Measurements from ENCODE around the gene MBOAT7.
A peak's percentile ranks its signal among the peaks of the same experiment; 100 is the strongest.
"Not testable (repeated sequence)": the region's sequence is repeated elsewhere in the genome, so short reads cannot be mapped to it uniquely, and the experiment has no call there.

The MBOAT7 gene

DNA sequence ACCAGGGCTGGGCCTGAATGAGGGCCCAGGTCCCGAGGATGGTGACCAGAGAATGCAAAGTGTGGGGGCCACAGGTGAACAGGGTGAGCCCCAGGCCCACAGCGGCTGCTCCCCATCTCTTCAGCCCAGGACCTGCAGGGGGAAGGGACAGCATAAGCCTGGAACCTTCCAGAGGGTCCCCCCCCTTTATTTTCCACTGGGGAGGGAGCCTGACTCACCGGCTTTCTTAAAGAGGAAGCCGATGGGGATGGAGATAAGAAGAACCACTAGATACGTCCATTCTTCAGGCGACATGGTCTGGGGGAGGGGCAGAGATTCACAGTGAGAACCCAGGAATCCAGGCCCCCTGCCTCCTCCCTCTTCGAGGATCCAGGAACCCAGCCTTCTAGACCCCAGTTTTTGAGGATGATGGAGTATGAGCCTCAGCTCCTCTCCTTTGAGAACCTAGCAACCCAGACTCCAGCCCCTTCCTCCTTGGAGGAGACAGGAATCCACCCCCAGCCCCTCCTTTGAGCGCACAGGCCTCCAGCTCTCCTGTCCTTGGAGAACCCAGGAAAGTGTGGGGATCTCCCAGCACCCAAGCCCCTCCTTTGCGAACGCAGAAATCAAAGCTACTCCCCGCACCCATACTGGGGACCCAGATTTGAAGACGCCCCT is 1.0 kb downstream of the MBOAT7 start:
- peak; percentile 68 for DNase-seq

GRCh38 chr19:54186934-54187381 is 2.4 kb downstream of the MBOAT7 start:
- no peak for DNase-seq

DNA sequence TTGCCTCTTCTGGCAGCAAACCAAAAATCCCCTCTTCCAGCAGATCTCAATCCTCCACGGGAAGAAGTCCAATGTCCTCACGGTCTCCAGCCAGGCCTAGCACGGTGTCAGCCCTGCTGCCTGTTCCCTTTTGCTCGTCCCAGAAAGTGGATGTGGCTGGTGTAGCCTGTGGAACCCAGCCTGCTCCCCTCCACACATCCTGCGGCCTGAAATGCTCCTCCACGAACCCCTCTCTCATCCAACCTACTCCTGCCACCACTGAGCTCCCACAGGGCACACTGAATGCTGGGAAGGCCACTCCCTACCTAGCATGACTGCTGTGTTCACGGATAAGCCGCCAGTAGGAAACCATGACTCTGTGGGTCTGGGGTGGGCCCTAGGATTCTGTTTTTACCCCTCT is 3.0 kb downstream of the MBOAT7 start:
- no peak for DNase-seq

DNA sequence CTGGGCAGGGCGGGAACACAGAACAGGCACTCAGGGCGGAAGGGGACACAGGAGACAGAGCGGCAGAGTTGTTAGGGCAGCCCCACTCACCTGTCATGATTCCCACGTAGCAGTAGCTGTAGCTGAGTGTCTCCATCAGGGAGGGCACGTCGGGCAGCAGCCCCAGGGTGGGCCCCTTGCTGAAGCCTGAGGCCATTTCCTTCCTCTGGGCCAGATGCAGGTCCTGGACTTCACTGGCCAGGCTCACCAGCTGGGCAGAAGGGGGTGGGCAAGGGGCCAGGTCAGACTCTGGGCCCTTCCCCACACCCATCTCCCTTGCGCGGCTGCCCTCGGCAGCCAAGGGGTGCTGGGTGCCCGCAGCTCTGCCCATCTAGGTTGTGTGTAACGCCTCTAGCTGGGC is 5.9 kb downstream of the MBOAT7 start:
- no peak for DNase-seq

DNA sequence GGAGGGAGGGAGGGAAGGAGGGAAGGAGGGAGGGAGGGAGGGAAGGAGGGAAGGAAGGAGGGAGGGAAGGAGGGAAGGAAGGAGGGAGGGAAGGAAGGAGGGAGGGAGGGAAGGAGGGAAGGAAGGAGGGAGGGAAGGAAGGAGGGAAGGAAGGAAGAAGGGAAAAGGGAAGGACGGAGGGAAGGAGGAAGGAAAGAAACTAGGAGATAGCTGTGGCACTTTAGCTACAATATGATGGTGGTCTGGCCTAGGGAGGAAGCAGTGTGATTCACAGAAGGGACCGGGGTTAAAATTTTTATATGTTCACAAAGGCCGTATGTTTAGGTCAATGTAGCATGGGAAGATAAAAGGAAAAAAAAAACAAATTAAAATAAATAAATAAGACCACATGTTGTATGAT is 7.5 kb downstream of the MBOAT7 start:
- DNase-seq = not testable (repeated sequence)

DNA sequence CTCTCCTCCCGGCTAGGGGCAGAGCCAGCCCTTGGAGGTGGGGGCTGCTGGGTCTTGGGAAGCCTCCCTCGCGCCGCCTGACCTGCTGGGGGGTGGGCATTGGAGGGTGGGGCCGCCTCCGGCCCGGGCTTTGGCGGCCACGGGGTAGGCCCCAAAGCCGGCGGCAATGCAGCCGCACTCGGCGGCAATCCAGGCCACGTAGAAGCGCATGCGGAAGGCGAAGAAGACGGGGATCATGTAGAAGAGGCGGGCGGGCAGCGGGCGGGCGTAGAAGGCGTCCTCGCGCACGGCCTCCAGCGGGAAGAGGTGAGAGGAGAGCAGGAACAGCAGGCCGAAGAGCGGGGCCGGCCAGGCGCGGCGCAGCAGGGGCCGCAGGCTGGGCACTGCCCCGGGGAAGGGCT is 8.7 kb downstream of the MBOAT7 start:
- no peak for DNase-seq

GRCh38 chr19:54179921-54180461 is 9.4 kb downstream of the MBOAT7 start:
- DNase-seq = no peak

DNA sequence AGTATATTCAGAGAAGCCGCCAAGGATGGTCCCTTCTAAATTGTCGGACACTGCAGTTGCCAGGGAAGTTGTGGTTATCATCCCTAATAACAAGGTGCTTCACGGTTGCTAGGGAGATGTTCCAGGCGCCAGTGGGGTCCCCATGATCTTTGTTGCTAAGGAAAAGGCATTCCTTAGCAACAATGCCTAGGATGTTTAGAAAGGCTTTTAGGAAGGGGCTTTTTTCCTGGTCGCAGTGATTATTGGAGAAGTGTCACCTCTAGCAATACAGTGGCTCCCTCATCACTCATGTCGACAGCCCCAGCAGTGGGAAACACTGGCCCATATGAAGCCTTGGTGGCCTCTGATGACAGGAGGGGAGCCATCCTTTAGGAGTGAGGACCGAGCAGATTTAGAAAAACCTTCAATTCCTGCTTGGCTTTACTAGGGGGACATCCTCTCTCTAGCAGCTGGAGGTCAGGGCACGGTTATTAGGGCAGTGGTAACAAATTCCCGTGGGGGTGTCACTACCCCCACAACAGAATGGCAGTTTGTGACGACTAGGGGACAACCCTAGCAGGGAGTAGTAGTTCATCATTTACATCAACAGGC is 10.0 kb downstream of the MBOAT7 start:
- DNase-seq = no peak

- DNase-seq = no peak
Observed at GRCh38 chr19:54178581-54179261, 10.7 kb downstream of the MBOAT7 start.

DNA sequence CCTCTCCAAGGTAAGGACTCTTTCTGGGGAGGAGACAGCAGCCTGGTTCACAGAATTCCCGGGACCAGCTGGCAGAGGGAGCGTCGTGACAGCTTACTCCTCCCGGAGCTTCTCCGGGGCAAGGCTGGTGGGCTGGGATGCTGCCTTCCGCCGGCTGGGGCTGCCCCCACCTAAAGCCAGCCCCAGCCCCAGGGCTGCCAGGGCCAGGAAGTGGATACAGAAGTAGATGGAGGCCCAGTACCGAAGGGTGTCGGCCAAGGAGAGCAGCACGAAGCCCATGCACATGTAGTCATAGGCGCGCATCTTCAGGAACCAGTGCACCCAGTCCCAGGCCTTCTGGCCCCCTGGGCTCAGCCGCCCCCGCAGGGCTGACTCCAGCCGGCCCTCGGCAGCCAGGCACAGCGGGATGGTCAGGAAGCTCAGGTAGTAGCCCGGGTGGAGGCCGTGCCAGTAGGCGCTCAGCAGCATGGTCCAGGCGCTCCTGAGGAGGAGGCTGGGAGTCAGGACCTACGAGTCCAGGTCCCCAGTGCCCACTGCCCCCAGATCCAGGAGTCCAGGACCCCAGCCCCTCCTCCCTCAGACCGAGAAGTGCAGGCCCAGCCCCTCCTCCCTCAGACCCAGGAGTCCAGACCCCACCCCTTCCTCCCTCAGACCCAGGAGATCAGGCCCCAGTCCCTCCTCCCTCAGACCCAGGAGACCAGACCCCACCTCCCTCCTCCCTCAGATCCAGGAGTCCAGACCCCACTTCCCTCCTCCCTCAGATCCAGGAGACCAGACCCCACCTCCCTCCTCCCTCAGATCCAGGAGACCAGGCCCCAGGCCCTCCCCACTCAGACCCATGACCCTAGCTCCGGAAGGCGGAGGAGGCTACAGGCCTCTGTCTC is 15.2 kb downstream of the MBOAT7 start:
- DNase-seq = no peak

- no peak for DNase-seq
Observed at GRCh38 chr19:54173359-54173699, 16.1 kb downstream of the MBOAT7 start.

- DNase-seq = no peak
Observed at GRCh38 chr19:54172471-54173358, 16.7 kb downstream of the MBOAT7 start, which contains the start of gene TMC4. Gene TMC4, minus strand, starts transcription at chr19:54173160. Its CDS starts 43 bp downstream, at chr19:54173117.

- not testable (repeated sequence) for DNase-seq
Observed at GRCh38 chr19:54171736-54172431, 17.5 kb downstream of the MBOAT7 start.

GRCh38 chr19:54169149-54169740 is 20.1 kb downstream of the MBOAT7 start:
- DNase-seq = no peak

GRCh38 chr19:54168174-54168917 is 21.0 kb downstream of the MBOAT7 start:
- peak; percentile 78 for DNase-seq

GRCh38 chr19:54165222-54165621 is 24.2 kb downstream of the MBOAT7 start:
- DNase-seq = no peak

DNA sequence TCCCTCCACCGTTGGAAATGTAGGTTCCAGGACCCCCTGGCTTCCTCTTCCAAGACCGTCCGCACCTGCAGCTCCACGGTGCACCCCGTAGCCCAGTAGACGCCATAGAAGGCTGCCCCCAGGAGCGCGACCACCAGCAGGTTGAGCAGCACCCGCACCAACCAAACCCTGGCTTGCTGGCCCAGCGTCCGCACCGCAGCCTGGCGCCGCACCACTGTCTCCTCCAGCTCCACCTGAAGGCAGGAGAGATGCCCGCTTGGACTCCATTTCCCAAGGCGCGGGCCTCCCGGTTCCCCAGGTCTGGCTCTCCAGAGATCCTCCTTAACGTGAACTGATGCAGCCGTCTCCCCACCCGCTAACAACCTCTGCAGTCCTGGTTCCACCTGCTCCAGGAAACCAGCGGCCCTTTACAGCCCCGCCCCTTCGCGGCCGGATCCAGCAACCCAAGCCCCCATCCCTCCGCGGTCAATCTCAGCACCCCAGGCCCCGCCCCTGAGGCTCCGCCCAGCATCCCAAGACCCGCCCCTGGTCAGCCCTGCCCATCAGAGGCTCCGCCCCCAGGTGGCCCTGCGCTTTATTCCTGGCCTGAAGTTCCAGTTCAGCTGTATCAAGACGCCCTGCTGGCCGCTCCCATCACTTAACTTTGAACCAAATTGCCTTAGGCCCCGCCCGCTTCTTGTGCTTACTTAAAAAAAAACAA is 24.9 kb downstream of the MBOAT7 start:
- DNase-seq = peak; percentile 47

DNA sequence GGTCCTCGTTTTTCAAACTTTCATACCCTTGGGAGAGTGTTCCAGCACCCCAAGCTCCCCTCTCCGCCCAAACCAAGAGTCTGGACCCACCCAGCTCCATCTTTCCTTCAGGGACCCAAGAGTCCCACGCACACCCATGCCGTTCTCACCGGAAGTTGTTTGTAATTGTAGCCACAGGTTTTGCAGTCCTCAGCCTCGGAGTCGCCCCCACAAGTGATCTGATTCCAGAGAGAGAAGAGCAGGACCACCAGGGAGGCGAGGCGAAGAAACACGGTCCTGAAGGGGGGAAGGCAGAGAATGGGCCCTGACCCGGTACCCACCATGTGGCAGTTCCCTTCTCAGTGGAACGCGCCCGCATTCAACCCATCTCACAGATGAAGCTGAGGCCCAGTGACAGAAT is 26.5 kb downstream of the MBOAT7 start:
- DNase-seq = no peak

DNA sequence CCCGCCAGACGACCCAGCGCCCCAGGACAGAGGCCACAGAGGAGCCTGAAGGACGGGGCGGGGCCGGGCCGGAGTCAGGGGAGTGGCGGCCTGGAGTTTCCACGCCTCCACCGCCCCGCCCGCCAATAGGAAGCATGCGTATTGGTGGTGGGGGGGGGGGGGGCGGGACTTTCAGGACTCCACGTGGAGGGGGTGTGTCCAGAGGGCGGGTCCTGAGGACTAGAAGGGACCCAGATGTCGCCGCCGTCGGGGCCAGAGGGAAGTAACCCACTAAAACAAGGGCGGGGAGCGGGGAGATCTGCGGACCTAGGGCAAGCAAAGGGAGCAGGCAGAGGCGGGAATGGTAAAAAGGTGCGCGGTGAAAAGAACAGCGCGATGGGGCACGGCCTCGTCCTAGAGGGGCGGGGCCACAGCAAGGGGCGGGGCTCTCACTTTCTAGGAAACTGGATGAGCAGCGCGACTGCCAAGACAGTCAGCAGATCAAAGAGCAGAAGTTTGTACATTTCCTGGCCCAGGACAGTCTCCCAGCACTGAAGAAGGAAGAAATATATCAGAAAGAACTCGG is 27.1 kb downstream of the MBOAT7 start:
- DNase-seq = peak; percentile 73
